ENCODE results near the gene RFWD3. TPM values are rescaled to one million over a fixed set of nuclear protein-coding genes. Genes with fewer than 3 reads are reported as not detected.
A peak's percentile ranks its signal among the peaks of the same experiment; 100 is the strongest.

Gene RFWD3
- total RNA-seq, 1 donor from 2014 or later: 30.5 TPM

DNA sequence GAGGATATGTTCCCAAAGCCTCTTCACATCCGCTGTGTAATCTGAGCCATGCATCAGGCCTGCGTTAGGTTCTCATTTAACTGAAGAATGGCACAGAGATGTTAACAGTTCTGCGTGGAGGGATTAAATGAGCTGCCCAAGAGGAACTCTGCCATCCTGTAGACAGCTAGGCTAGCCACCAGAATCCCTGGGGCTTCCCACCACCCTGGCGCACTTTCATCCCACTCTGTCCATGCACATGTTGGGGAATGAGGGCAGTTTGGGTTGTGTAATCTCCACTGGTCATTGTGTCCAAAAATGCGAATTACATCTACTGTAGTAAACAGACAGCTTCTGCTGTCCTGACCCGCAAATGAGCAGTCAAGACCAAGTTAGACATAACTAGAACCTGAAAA, 58.7 kb downstream of the RFWD3 start:
- H3K27ac Mint-ChIP-seq (ENCODE audit: unreplicated experiment): peak overlapping the region; percentile 59
- DNase-seq: no peak
- peaks cover 13% of the 10 kb centered on the region for H3K27me3 Mint-ChIP-seq (ENCODE audit: unreplicated experiment)
- no peak for TF ChIP-seq CTCF (IDR thresholded peaks at IDR 0.05; ENCODE audit: partially characterized antibody, unreplicated experiment)
- peaks cover 16% of the 10 kb centered on the region for H3K4me1 Mint-ChIP-seq (ENCODE audit: low read depth, unreplicated experiment)
- H3K36me3 Mint-ChIP-seq (ENCODE audit: unreplicated experiment): no peaks in the 10 kb centered on the region
- peak overlapping the region; percentile 47 for H3K4me3 Mint-ChIP-seq (ENCODE audit: unreplicated experiment)
- no peaks in the 10 kb centered on the region for H3K9me3 Mint-ChIP-seq (ENCODE audit: unreplicated experiment)

DNA sequence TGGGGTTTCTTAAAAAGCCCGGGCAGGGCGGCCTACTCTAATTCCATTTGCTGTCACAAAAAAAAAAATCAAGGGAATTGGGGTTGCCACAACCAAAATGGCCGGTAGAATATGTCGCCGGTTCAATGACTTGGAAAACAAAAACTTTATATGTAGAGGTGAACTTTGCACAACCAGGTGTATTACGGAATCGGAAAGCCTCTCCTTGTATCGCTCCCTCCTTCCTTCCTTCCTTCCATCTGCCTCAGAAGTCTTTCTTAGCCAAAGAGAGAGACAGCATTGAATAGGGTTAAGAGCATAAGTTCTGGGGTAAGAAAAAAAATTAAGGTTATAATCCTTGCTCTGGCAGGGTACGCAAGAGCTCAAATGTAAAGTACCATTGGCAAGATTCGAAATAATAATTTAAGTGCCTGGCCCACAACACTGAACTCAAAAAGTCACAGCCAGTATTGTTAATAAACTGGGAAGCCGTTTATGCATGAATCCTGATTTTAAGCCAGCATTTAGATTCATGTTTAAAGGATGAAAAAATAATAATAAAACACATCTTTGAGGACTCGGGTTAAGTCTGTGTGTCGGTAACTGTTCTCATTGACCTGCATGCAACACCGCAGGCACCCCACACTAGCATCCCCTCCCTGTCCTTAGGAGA, 59.2 kb downstream of the RFWD3 start:
- Mint-ChIP-seq H3K36me3 (ENCODE audit: unreplicated experiment) (no peaks in the 10 kb centered on the region), H3K27me3 (ENCODE audit: unreplicated experiment) (peaks cover 13% of the 10 kb centered on the region), H3K27ac (ENCODE audit: unreplicated experiment) (peak overlapping the region; percentile 63), H3K4me3 (ENCODE audit: unreplicated experiment) (peak overlapping the region; percentile 83), H3K9me3 (ENCODE audit: unreplicated experiment) (no peaks in the 10 kb centered on the region), H3K4me1 (ENCODE audit: low read depth, unreplicated experiment) (peaks cover 16% of the 10 kb centered on the region)
- no peak for TF ChIP-seq CTCF (IDR thresholded peaks at IDR 0.05; ENCODE audit: partially characterized antibody, unreplicated experiment)
- no peak for DNase-seq

DNA sequence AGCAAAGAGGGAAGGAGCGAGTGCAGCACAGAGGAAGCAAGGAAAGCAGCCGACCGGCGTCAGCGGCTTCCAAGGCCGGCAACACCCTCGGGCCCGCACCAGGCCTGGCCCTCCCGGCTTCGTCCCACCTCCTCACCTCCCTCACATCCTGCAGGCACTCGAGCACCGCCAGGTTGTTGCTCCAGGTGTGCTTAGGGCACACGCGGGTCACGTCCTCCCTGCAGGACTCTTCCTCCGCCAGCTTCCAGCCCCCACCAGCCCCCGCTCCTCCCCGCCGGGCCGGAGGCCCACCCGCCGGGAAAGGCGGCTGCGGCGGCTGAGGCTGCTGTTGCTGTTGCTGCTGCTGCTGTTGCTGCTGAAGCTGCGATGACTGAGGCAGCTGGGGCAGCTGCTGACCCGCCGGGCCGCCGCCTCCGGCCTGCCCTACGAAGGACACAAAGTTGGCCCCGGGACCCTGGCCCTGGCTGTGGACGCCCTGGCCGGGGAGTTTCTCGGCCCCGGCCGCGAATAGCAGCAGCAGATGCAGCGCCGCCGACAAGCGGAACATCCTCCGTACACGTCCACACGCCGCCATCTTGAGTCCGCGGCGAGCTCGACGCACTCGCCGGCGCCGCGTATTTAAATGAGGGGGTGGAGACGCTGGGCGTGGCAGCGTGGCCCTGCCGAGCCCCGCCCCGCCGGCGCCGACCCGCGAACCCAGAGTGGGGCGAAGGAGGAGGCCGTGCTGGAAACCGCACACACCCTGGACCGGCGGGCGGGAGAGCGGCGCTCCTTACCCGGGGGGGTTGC, 60.0 kb downstream of the RFWD3 start, which contains the start of gene GLG1:
Gene GLG1, minus strand, starts transcription at position 594 of the 789 bp plus-strand sequence. Its CDS starts 20 bp downstream, at position 574.
- Mint-ChIP-seq H3K4me1 (ENCODE audit: low read depth, unreplicated experiment) (peaks cover 16% of the 10 kb centered on the region), H3K4me3 (ENCODE audit: unreplicated experiment) (peak within 1 kb of the TSS; percentile 94), H3K27me3 (ENCODE audit: unreplicated experiment) (peaks cover 13% of the 10 kb centered on the region), H3K36me3 (ENCODE audit: unreplicated experiment) (no peaks in the 10 kb centered on the region), H3K27ac (ENCODE audit: unreplicated experiment) (peak within 1 kb of the TSS; percentile 97), H3K9me3 (ENCODE audit: unreplicated experiment) (no peaks in the 10 kb centered on the region)
- TF ChIP-seq CTCF (IDR thresholded peaks at IDR 0.05; ENCODE audit: partially characterized antibody, unreplicated experiment): no peak
- peak; percentile 93 for DNase-seq

DNA sequence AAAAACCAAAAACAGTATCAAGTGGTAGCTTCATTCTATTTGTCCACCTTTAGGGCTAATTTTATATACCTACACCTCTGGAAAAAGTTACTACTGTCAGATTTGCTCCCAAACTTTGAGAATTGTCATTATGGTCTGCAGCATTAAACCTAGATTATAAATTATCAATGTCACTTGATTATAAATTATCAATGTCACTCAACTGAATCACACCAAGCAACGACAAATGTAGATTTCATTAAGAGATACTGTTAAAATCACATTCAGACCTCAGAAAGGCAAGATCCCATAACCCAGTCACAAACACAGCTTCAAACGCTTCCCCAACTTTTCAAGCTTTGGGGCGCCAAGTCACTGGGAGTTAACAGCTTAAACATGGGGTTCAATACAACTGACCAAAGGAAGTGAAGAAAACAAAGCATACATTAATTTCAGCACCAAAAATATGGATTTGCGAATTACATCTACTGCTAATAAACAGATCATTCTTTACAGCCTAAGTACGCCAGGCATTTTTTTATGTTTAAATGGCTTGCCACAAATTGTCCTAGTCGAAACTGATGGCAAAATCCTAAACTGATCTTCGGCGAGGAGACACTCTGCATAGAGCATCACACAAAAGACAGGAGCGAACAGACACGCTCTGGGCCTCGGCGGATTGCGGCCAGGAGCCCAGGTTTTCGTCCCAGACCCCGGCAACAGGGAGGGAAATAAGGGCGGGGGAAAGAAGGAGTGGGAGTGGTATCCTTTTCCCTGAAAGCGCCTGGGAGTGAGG, 60.7 kb downstream of the RFWD3 start:
- Mint-ChIP-seq H3K4me1 (ENCODE audit: low read depth, unreplicated experiment) (peaks cover 16% of the 10 kb centered on the region), H3K27me3 (ENCODE audit: unreplicated experiment) (peaks cover 13% of the 10 kb centered on the region), H3K4me3 (ENCODE audit: unreplicated experiment) (peak overlapping the region; percentile 94), H3K9me3 (ENCODE audit: unreplicated experiment) (no peaks in the 10 kb centered on the region), H3K27ac (ENCODE audit: unreplicated experiment) (peak overlapping the region; percentile 97), H3K36me3 (ENCODE audit: unreplicated experiment) (no peaks in the 10 kb centered on the region)
- no peak for DNase-seq
- TF ChIP-seq CTCF (IDR thresholded peaks at IDR 0.05; ENCODE audit: partially characterized antibody, unreplicated experiment): no peak

Data from glutamatergic neuron (in vitro differentiated cells).